ENCODE data around the gene EBLN2. TPM values are rescaled to one million over a fixed set of nuclear protein-coding genes. Genes with fewer than 3 reads are reported as not detected.

EBLN2 gene
- total RNA-seq, 1 experiment from 2014 or later, result 2.8 TPM

GRCh38 chr3:73107215-73107614, 45.8 kb downstream of the EBLN2 start:
- no peak for DNase-seq (ENCODE audit: low read depth)

GRCh38 chr3:73107676-73108187, 46.3 kb downstream of the EBLN2 start:
- no peak for DNase-seq (ENCODE audit: low read depth)

- no peak for DNase-seq (ENCODE audit: low read depth)
Measured at GRCh38 chr3:73108750-73109149, 47.3 kb downstream of the EBLN2 start.

GRCh38 chr3:73110530-73110929, 49.1 kb downstream of the EBLN2 start:
- no peak for DNase-seq (ENCODE audit: low read depth)

Other genes with a start within 250 kb of the EBLN2 start
- 20.3 and 21.6 TPM in 2 replicates for gene SHQ1, start 213.2 kb upstream of the EBLN2 start, total RNA-seq (2014; rRNA removed)
- 7.2 and 8.3 TPM in 2 replicates for gene GXYLT2, start 173.6 kb upstream of the EBLN2 start, total RNA-seq (2014; rRNA removed)
- gene PPP4R2, start 64.8 kb upstream of the EBLN2 start, total RNA-seq (2014; rRNA removed), result 50.3 and 53.6 TPM in 2 replicates